HepG2 (cell line): ENCODE data around the gene IQCH. TPM values are rescaled to one million over a fixed set of nuclear protein-coding genes. Genes with fewer than 3 reads are reported as not detected.

ENCODE experiments used
- ATAC-seq: fragments of 200-7000 bp; cut with Tn5 transposase; 3 replicates; pipeline ENCODE4 v1.9.1; 2020; ENCODE audit warnings: mild to moderate bottlenecking, moderate library complexity
- BruUV-seq: library from RNA; stranded (reverse); fragments of 400-500 nt; replicated peaks from 2 replicates; lab custom pipeline; 2021; lab: Mats Ljungman, UMichigan
- CTCF ChIA-PET: fragments of 300-600 bp; formaldehyde crosslinking; extraction: SDS; loops from one replicate; lab custom pipeline; 2021; ENCODE audit warnings: low total read pairs, inconsistent platforms, low intra/inter-chr PET ratio; lab: Yijun Ruan, JAX
- POLR2A ChIA-PET: fragments of 350-600 bp; sonication (Branson Sonifier 250); formaldehyde crosslinking; loops from one replicate; lab custom pipeline; 2020; ENCODE audit warnings: antibody characterized with exemption, inconsistent platforms; lab: Yijun Ruan, JAX
- DNase-seq: peaks from one replicate; pipeline ENCODE4 v3.0.0-alpha.2; 2015; ENCODE audit warnings: low spot score
- FAIRE-seq: peaks from 3 replicates; lab custom pipeline; 2011; peaks lifted over from hg19 to GRCh38; lab: Jason Lieb, UNC
- H2AFZ ChIP-seq: one replicate; pipeline ENCODE4 v1.6.1; 2011; ENCODE audit warnings: low read length, inconsistent platforms
- H3K27ac ChIP-seq: fragments of 300-600 bp; 3 replicates; pipeline ENCODE4 v1.8.0; 2011; ENCODE audit warnings: mixed run types, mild to moderate bottlenecking, mixed read lengths, low read length, inconsistent platforms; ENCODE audit not compliant: insufficient read depth; ENCODE audit errors: extremely low read length
- H3K27me3 ChIP-seq, 2 experiments: fragments of 200-600 bp in 1 of 2; 2 replicates in 1 of 2; 3 replicates in 1 of 2; pipeline versions ENCODE4 v1.6.0 to v1.8.0; 2011; ENCODE audit warnings: low read length in 2 of 2, mild to moderate bottlenecking in 2 of 2, moderate library complexity in 2 of 2, inconsistent platforms in 1 of 2; ENCODE audit not compliant: insufficient read depth in 2 of 2, control insufficient read depth in 1 of 2
- H3K36me3 ChIP-seq, 2 experiments: fragments of 200-600 bp in 1 of 2; replicated peaks in 1 of 2; 2 replicates in 1 of 2; 3 replicates in 1 of 2; pipeline versions ENCODE4 v1.5.1 to v1.8.0; 2011; ENCODE audit warnings: low read length in 2 of 2, inconsistent platforms in 1 of 2; ENCODE audit not compliant: insufficient read depth in 2 of 2, control insufficient read depth in 1 of 2
- H3K4me1 ChIP-seq: 2 replicates; pipeline ENCODE4 v1.5.1; 2012; ENCODE audit warnings: low read length, inconsistent platforms; ENCODE audit not compliant: insufficient read depth
- H3K4me2 ChIP-seq: 2 replicates; pipeline ENCODE4 v1.6.0; 2011; ENCODE audit warnings: low read depth, low read length, inconsistent platforms
- H3K4me3 ChIP-seq, 3 experiments: fragments of 200-600 bp in 1 of 3; sonication (generic), shearing (Covaris generic) in 1 of 3; replicated peaks in 1 of 3; 2 replicates each; pipeline ENCODE4 v1.5.1; 2011 to 2016; ENCODE audit warnings: low read length in 3 of 3, inconsistent platforms in 2 of 3, low read depth in 2 of 3, mild to moderate bottlenecking in 2 of 3, control low read depth in 1 of 3, mixed read lengths in 1 of 3; ENCODE audit not compliant: insufficient read depth in 1 of 3
- H3K79me2 ChIP-seq: one replicate; pipeline ENCODE4 v1.6.1; 2011; ENCODE audit warnings: low read length, inconsistent platforms; ENCODE audit not compliant: insufficient read depth
- H3K9ac ChIP-seq: 2 replicates; pipeline ENCODE4 v1.6.0; 2011; ENCODE audit warnings: mild to moderate bottlenecking, low read depth, low read length, inconsistent platforms; ENCODE audit not compliant: insufficient read depth
- H3K9me3 ChIP-seq: 2 replicates; pipeline ENCODE4 v1.5.1; 2012; ENCODE audit warnings: mild to moderate bottlenecking, low read length
- H4K20me1 ChIP-seq: 2 replicates; pipeline ENCODE4 v1.6.0; 2011; ENCODE audit warnings: inconsistent platforms, mild to moderate bottlenecking, low read length, moderate library complexity; ENCODE audit not compliant: insufficient read depth
- ATM ChIP-seq: fragments of 450-650 bp; IDR thresholded peaks from 2 replicates; pipeline ENCODE4 v1.7.1; 2017; ENCODE audit warnings: mild to moderate bottlenecking, borderline replicate concordance
- KLF9 ChIP-seq: IDR thresholded peaks from 2 replicates; pipeline ENCODE4 v1.6.1; 2016; ENCODE audit warnings: low read depth
- NCOA5 ChIP-seq: sonication (generic); formaldehyde crosslinking; IDR thresholded peaks from 2 replicates; pipeline ENCODE4 v1.4.0; 2020; ENCODE audit warnings: missing genetic modification reagents
- NR2F6 ChIP-seq, 2 experiments: IDR thresholded peaks; 2 replicates each; pipeline ENCODE4 v1.6.1; 2016; ENCODE audit warnings: antibody characterized with exemption in 1 of 2, mild to moderate bottlenecking in 1 of 2
- POGZ ChIP-seq: sonication (generic); formaldehyde crosslinking; IDR thresholded peaks from 2 replicates; pipeline ENCODE4 v1.4.0; 2020; ENCODE audit warnings: mild to moderate bottlenecking, missing genetic modification reagents
- TCF12 ChIP-seq, 2 experiments: fragments of 450-650 bp in 1 of 2; sonication (generic) in 1 of 2; formaldehyde crosslinking in 1 of 2; IDR thresholded peaks; 2 replicates each; pipeline versions ENCODE4 v1.6.1 to v1.8.0; 2017 to 2022; ENCODE audit warnings: antibody characterized with exemption in 1 of 2, mild to moderate bottlenecking in 1 of 2, missing genetic modification reagents in 1 of 2, moderate library complexity in 1 of 2
- TGIF2 ChIP-seq: IDR thresholded peaks from 2 replicates; pipeline ENCODE4 v1.6.1; 2016; ENCODE audit warnings: control low read depth, missing compliant biosample characterization
- ZBTB3 ChIP-seq: sonication (generic); formaldehyde crosslinking; IDR thresholded peaks from 2 replicates; pipeline ENCODE4 v1.4.0; 2020; ENCODE audit warnings: low read depth, mild to moderate bottlenecking, moderate library complexity, missing genetic modification reagents, borderline replicate concordance
- ZNF235 ChIP-seq: sonication (generic); formaldehyde crosslinking; IDR thresholded peaks from 2 replicates; pipeline ENCODE4 v1.8.1; 2023; ENCODE audit warnings: mild to moderate bottlenecking, missing genetic modification reagents, borderline replicate concordance
- ZNF441 ChIP-seq: sonication (generic); formaldehyde crosslinking; IDR thresholded peaks from 2 replicates; pipeline ENCODE4 v1.7.0; 2021; ENCODE audit warnings: missing genetic modification reagents, borderline replicate concordance
- WGBS: methylation state at CpG from one replicate; pipeline ENCODE4 v1.1.6; 2017; ENCODE audit warnings: low lambda C conversion rate; 5-methylcytosine and 5-hydroxymethylcytosine counted together
- in situ Hi-C: cut with HindIII; loops from 2 replicates; pipeline ENCODE4 v1.10.0; 2017; ENCODE audit warnings: low pct_unique_long_range_greater_than_20kb; ENCODE audit not compliant: extremely low pct_ligation_motif_present
- intact Hi-C: fragments of 100-400 bp; cut with micrococcal nuclease; formaldehyde crosslinking; loops from one replicate; pipeline ENCODE4 v1.10.0; 2022; ENCODE audit not compliant: unreplicated experiment
- polyA plus RNA-seq, 8 experiments: library from polyadenylated mRNA; depleted of rRNA in 3 of 8; stranded (reverse) in 7 of 8; unstranded in 1 of 8; fragments of >200 nt; fragmentation: Illumina TruSeq in 4 of 8; extraction: Trizol in 4 of 8; gene quantifications; 2 replicates each; pipeline versions ENCODE4 v1.2.1 to v1.2.3, GENCODE V29; 2011 to 2016; ENCODE audit warnings: low read depth in 4 of 8, missing spikeins in 1 of 8, mixed read lengths in 1 of 8; ENCODE audit not compliant: insufficient read depth in 1 of 8
- total RNA-seq, 5 experiments: library from RNA; depleted of rRNA; stranded (reverse); fragments of >200 nt; fragmentation: Illumina TruSeq; extraction: Trizol; gene quantifications; 2 replicates each; pipeline ENCODE4 v1.2.3, GENCODE V29; 2016; ENCODE audit warnings: low read depth in 1 of 5
- TF ChIP-seq, protein P1 (sequence below), 2 experiments: sonication (generic) in 1 of 2; formaldehyde crosslinking in 1 of 2; IDR thresholded peaks; 2 replicates each; pipeline versions ENCODE4 v1.4.0 to v1.6.1; 2016 to 2020; ENCODE audit warnings: borderline replicate concordance in 1 of 2, low read depth in 1 of 2, mild to moderate bottlenecking in 1 of 2, missing genetic modification reagents in 1 of 2
- TF ChIP-seq, protein P2 (sequence below): sonication (generic); formaldehyde crosslinking; IDR thresholded peaks from 2 replicates; pipeline ENCODE4 v1.5.0; 2020; ENCODE audit warnings: mild to moderate bottlenecking, missing genetic modification reagents

Gene IQCH
- total and polyA plus RNA-seq, 2 of the 13 experiments (the other 11 are each of a cell fraction or from before 2014, with no cell fraction given) = 0.16 to 0.55 TPM

DNA sequence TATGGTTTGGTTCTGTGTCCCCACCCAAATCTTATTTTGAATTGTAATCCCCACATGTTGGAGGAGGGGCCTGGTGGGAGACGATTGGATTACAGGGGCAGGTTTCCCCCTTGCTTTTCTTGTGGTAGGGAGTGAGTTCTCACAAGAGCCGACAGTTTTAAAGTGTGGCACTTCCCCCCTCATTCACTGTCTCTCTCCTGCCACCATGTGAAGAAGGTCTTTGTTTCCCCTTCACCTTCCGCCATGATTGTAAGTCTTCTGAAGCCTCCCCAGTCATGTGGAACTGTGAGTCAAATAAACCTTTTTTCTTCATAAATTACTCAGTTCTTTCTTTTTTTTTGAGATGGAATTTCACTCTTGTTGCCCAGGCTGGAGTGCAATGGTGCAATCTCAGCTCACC lies 124.9 kb downstream of the IQCH start:
- in situ Hi-C loops = no loop called here
- BruUV-seq = no TSS peak

DNA sequence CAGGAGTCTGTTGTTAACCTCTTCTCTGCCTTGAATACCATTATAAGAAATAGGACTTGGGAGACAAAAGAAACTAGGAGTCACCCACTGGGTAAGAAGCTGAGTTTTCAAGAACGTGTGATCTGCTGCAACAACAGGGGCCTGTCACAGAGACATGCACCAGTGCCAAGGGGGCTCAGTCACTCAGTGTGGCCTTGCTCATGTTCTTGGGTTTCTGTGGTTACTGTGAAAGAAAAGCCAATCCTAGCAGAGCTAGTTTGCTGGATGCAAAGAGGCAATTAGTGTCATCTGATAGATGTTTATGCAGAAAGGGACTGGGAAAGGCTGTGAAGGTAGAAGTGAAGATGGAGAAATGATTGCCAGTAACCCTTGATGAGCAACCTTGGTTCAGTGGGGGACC lies 126.3 kb downstream of the IQCH start:
- Histone ChIP-seq H4K20me1 (no peaks in the 10 kb centered on the region), H3K4me3 (no peak overlapping the region), H2AFZ (no peak overlapping the region), H3K9me3 (no peaks in the 10 kb centered on the region), H3K9ac (no peak overlapping the region), H3K4me1 (no peaks in the 10 kb centered on the region), H3K27ac (no peak overlapping the region), H3K79me2 (no peaks in the 10 kb centered on the region), H3K27me3 (peaks cover 0 to 4% of the 10 kb centered on the region in 2 experiments; a peak in 1 of 5 replicates), H3K4me2 (no peak overlapping the region), H3K36me3 (no peaks in the 10 kb centered on the region)
- no TSS peak for BruUV-seq
- no peak for FAIRE-seq
- ATAC-seq = no peak
- ChIA-PET POLR2A (no interaction called here), CTCF (no interaction called here)
- no peak for DNase-seq
- intact Hi-C loops = no loop called here
- in situ Hi-C loops = no loop called here
- 0% methylated on average over 1 of the region's 1 CpG for WGBS
- TF ChIP-seq TCF12 (IDR thresholded peaks at IDR 0.05) (no peak), TCF12 (CRISPR knock-in tag; IDR thresholded peaks at IDR 0.05) (no peak), ZNF235 (CRISPR knock-in tag) (no peak), ZNF441 (CRISPR knock-in tag) (no peak), NCOA5 (CRISPR knock-in tag) (no peak), ZBTB3 (no peak), KLF9 (no peak), NR2F6 (IDR thresholded peaks at IDR 0.05) (no peak), NR2F6 (CRISPR knock-in tag; IDR thresholded peaks at IDR 0.05) (no peak), TGIF2 (CRISPR knock-in tag) (no peak), POGZ (CRISPR knock-in tag) (no peak)
- TF ChIP-seq, protein P1, sequence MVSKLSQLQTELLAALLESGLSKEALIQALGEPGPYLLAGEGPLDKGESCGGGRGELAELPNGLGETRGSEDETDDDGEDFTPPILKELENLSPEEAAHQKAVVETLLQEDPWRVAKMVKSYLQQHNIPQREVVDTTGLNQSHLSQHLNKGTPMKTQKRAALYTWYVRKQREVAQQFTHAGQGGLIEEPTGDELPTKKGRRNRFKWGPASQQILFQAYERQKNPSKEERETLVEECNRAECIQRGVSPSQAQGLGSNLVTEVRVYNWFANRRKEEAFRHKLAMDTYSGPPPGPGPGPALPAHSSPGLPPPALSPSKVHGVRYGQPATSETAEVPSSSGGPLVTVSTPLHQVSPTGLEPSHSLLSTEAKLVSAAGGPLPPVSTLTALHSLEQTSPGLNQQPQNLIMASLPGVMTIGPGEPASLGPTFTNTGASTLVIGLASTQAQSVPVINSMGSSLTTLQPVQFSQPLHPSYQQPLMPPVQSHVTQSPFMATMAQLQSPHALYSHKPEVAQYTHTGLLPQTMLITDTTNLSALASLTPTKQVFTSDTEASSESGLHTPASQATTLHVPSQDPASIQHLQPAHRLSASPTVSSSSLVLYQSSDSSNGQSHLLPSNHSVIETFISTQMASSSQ (IDR thresholded peaks at IDR 0.05; ENCODE audit: low read depth) = no peak
- TF ChIP-seq, protein P1 (CRISPR knock-in tag; IDR thresholded peaks at IDR 0.05; ENCODE audit: borderline replicate concordance) = no peak
- TF ChIP-seq, protein P2, sequence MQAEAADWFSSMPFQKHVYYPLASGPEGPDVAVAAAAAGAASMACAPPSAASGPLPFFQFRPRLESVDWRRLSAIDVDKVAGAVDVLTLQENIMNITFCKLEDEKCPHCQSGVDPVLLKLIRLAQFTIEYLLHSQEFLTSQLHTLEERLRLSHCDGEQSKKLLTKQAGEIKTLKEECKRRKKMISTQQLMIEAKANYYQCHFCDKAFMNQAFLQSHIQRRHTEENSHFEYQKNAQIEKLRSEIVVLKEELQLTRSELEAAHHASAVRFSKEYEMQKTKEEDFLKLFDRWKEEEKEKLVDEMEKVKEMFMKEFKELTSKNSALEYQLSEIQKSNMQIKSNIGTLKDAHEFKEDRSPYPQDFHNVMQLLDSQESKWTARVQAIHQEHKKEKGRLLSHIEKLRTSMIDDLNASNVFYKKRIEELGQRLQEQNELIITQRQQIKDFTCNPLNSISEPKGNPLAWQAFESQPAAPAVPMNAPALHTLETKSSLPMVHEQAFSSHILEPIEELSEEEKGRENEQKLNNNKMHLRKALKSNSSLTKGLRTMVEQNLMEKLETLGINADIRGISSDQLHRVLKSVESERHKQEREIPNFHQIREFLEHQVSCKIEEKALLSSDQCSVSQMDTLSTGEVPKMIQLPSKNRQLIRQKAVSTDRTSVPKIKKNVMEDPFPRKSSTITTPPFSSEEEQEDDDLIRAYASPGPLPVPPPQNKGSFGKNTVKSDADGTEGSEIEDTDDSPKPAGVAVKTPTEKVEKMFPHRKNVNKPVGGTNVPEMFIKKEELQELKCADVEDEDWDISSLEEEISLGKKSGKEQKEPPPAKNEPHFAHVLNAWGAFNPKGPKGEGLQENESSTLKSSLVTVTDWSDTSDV (CRISPR knock-in tag) = no peak

More for the DNA sequence above, 124.9 kb downstream of the IQCH start:
- no peak overlapping the region for H3K4me2 ChIP-seq
- no peak for TF ChIP-seq ATM
- TF ChIP-seq, all 625 proteins: peak for 0
- ATAC-seq (no peak), FAIRE-seq (no peak), DNase-seq (no peak)
- Histone ChIP-seq H3K36me3 (no peaks in the 10 kb centered on the region), H3K27ac (no peak overlapping the region), H3K9ac (no peak overlapping the region), H3K4me1 (no peaks in the 10 kb centered on the region), H2AFZ (no peak overlapping the region), H3K27me3 (peaks cover 0 to 4% of the 10 kb centered on the region in 2 experiments; a peak in 1 of 5 replicates), H4K20me1 (no peaks in the 10 kb centered on the region), H3K9me3 (no peaks in the 10 kb centered on the region), H3K4me3 (no peak overlapping the region), H3K79me2 (no peaks in the 10 kb centered on the region)
- ChIA-PET POLR2A (no interaction called here), CTCF (no interaction called here)
- WGBS = 35% methylated on average over 3 of the region's 3 CpGs
- intact Hi-C loops = no loop called here
